ENCODE data around the gene GRID2.

The GRID2 gene

DNA sequence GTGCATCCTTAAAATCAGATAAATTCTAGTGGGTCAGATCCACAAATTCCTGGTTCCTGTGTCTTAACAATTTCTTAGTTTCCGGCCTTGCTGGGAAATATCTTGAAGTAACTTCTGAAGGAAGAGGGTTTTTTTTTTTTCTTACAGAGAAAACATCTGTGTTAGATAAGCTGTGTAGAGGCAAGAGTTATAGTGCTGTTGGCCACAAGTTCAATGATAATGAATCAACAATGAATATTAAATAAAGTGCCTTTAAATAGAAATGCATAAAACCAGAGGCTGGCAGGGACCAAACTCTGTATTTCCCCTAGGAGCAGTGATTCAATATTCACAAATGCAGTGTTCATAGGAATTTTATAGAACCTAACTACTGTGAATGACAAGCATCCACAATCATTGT, 812.9 kb downstream of the GRID2 start:
- no peak for DNase-seq

DNA sequence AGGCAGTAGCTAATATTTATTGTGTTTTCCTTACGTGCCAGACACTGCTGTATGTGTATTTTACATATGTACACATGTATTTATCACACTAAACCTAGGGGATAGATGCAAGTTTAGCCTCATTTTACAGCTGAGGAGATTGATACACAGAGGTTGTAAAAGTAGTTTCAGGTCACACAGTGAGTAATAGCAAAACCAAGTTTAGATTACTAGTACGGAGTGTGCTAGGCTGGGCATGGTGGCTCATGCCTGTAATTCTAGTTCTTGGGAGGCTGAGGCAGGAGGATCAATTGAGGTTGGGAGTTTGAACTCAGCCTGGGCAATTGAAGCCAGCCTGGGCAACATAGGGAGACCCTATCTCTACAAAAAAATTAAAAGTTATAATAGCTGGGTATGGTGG, 823.7 kb downstream of the GRID2 start:
- DNase-seq: no peak

DNA sequence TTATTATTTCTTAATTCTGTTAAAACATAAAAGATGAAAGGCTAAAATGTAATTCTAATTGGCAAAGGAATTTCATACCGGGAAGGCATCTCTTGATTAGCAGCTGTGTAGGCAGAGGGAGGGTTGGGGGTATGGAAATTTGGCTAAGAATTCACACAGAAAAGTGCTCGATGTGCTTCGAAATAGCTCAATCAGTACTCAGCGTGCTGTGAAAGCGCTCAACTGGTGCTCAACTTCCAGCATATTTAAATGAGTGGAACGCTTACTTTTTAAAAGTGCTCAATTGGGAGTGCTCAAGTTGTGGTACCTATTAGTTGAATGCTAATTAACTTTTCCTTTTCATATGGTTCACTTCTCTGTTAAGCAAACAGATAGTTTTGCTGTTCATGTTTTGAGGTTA, 828.9 kb downstream of the GRID2 start:
- DNase-seq: no peak

DNA sequence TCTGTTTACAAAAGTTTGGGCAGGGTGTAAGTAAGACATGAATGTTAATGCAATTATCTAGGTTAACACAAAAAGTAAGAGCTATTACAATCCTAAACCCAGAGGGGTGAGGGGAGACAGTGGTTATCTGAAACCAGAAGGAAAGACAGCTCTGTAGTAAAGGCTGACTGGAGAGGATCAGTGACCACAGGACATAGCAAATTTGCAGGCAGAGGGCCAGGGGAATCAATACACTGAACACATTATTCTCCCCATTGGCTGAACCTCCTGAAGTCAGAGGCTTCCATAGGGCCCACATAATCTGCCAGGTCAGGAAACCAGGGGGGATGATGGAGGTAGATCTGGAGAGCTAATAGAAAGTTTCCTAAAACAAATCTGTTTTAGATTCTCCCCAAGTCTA, 835.4 kb downstream of the GRID2 start:
- DNase-seq: no peak

DNA sequence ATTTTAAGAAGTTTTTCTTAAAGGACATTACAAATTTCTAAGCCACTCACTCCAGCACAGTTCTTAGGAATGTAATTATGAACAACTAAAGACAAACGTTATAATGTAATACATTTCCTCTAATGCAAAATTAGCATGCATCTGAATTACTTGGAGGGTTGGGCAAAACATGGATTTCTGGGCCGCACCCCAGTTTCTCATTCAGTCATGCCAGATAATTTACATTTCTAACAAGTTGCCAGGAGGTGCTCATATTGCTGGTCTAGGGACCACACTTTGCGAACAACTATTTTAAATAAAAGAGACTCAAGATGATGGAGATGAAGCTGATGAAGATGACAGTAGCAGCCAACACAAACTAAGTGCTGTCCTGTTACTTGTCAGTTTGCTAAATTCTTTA, 840.1 kb downstream of the GRID2 start:
- DNase-seq: no peak

DNA sequence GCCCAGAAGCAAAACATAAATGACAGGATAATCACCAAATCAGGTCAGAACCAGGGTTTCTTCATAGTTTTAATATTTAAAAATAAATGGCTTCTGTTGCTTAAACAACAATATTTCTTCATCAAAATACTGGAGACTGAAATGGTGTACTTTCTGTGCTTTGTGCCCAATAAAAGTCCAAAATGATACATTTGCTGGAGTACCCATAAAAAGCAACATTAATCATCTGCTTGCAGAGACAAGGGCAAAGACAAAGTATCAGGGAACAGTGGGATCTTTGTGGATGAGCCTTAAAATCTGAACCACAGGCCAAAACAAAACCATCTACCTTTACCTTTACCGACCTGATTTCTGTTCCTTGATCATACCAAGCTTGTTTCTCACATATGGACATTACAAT, 840.9 kb downstream of the GRID2 start:
- no peak for DNase-seq

DNA sequence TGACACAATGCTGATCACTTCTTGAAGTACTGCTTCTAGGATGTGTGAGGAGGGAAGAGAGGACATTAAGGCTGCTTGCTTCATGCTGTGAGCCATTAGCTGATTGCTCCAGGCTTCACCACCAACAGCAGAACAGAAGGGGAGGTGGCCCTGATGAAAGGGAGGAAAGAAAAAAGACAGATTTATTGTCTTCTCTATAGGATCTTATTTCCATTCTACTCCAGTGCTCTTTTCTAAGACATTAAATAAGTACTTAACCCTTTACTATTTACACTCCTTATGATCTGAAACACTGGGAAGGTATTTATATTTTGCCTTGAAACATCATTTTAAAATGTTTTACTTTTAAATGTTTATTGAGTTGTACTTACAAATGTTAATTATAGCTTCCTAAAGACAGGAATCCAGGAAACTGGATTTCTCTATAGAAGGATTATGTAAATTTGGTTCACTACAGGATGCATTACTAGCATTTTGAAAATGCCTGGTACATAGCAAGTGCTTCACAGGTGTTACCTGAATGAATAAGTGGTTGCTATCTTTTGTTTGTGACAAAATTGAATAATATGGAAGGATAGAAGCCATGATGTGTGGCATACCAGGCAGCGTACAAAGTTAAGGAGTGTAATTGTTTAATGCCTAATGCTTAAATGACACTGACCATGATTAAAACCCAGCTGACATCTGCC, 843.9 kb downstream of the GRID2 start:
- no peak for DNase-seq

DNA sequence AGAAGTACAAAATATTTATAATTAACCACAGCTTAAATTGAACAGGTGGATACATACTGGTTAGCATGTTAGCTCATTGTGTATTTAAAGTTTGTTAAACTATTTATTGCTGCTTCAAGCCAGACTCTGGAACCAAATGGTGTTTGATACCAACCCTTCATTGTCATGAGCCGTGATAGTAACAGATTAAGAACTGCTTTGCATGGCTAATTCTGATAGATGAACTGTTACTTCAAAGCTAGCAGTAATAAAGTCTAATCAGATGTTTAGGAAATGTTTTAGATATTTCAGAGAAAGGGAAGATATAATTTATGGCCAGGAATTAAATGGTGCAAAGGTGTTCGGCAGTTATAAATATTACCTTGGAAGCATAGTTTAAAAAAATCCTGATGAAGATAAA, 848.7 kb downstream of the GRID2 start:
- DNase-seq: no peak

DNA sequence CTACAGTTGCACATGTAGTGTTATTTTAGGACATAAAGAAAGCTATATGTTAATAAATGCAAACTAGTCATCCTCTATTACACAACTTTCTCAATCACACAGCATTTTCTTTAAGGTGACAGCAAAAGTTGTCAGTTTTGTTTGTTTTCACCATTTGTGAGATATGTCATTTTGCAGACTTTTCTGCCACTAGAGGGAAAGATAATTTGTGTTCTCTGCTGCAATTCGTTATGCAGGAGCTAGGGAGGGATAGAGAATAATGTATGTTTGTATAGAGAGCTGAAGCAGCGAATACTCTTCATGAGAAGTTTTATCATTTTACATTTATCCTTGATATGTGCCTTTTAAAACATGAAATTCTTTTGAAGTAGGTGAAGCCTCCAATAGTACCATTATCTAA, 854.2 kb downstream of the GRID2 start:
- DNase-seq: no peak

DNA sequence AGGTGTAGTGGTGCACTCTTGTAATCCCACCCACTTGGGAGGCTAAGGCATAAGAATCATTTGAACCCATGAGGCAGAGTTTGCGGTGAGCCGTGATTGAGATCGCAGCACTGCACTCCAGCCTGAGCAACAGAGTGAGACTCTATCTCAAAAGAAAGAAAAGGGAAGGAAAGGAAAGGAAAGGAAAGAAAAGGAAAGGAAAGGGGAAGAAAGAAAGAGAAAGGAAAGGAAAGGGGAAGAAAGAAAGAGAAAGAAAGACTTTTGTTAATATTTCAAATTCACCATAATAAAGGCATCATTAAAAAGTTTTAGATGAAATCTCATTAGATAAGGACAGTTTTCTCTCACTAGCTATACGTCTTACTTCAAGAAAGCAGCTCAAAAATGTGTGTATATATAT, 864.3 kb downstream of the GRID2 start:
- DNase-seq: no peak

DNA sequence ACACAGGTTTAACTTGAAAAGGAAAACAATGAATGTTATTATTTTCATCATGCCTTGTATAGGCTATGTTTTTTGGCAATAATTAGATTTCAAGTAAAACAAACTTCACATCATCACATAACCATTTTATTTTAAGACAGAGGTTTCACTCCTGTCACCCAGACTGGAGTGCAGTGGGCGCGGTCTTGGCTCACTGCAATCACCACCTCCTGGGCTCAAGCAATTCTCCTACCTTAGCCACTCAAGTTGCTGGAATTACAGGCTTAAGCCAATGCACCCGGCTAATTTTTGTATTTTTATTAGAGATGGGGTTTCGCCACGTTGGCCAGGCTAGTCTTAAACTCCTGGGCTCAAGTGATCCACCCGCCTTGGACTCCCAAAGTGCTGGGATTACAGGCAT, 866.2 kb downstream of the GRID2 start:
- no peak for DNase-seq

DNA sequence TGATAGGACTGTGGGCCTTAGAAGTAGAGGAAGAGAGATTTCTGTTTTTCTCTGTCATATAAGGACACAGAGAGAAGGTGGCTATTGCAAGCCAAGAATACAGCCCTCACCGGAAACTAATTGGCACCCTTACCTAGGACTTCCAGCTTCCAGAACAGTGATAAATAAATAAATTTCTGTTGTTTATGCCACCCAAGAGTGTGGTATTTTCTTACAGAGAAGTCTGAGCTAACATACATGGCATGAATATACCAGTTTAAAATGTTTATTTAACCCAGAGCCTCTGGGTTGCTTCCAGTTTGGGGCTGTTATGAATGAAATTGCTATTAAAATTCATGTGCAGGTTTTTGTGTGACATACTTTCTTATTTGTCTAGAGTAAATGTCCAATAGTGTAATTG, 870.8 kb downstream of the GRID2 start:
- DNase-seq: no peak

DNA sequence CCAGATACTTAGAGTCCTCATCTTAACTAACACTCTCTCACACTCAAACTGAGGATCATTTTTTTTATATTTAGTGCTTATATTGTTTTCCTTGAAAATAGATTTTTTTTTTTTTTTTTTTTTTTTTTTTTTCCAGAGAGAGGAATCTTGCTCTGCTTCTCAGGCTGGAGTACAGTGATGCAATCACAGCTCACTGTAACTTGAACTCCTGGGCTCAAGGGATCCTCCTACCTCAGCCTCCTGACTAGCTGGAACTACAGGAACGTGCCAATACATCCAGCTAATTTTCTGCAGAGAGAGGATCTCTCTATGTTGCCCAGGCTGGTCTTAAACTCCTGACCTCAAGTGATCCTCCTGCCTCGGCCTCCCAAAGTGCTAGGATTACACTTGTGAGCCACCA, 874.5 kb downstream of the GRID2 start:
- DNase-seq: no peak

DNA sequence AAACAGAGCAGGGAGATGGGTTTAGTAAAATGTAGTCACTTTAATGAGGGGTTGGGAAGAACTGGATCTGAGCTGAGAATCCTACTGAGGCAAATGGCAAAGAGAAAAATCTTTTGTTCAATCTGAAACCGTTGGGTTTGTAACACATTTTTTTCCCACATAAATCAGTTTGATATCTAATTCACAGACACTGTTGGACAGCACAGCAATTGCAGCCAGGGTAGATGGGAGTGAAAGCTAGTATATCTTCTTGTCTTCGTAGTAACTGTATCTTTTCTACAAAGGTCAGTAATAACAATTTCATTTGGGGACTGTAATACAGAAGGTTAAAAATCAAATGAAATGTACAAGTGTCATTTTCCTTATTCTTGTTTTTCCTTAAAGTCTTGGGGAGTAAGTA, 875.3 kb downstream of the GRID2 start:
- DNase-seq: no peak

DNA sequence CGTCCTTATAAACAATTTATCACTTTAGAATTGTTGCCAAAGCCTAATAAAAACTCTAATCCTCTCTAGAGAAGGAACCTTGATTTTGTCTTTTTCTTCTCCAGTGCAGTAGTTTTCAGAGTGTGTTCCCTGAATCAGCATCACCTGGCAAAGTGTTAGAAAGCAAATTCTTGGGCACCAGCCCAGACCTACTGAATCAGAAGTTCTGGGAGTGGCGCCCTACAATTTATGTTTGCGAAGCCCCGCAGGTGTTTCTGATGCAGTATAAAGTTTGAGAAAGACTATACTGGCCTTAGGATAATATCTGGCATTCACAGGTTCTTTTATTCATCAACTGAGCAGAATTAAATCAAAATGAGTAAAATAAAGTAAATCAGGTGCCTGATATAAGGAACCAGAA, 879.0 kb downstream of the GRID2 start:
- DNase-seq: no peak

DNA sequence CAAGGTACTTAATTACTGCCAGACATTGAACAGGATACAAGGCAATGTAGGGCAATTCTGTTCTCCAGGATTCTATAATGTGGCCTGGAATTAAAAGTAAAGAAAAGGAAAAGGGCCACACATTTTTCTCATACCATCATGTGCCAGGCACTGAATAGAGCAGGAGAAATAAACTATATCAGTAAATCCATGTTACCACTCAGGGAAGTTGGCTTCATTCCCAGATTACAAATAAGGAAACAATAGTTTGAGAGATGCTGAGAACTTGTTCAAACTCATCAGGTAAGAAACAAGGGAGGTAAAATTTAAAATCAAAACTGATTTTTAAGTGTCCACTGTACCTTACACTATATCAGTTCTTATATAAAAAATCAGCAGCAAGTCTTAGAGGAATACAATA, 879.8 kb downstream of the GRID2 start:
- no peak for DNase-seq

DNA sequence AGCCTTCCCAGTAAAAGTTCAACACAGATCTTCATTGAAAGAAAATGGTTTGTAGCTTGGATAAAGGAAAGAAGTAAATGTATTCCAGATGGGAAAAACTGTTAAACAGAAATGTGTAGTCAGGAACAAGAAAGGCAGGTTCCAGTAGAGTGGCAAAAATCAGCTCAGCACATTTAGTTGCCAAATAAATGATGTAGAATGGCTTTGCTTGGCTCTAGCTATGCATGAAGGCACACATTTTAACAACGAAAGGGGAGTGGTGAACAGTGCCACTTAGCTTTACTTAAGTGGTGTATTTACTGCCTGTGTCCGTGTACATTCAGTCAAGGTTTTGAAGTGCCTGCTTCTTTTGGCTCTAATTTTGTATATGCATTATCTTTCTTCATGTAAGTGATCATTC, 880.3 kb downstream of the GRID2 start:
- DNase-seq: no peak

DNA sequence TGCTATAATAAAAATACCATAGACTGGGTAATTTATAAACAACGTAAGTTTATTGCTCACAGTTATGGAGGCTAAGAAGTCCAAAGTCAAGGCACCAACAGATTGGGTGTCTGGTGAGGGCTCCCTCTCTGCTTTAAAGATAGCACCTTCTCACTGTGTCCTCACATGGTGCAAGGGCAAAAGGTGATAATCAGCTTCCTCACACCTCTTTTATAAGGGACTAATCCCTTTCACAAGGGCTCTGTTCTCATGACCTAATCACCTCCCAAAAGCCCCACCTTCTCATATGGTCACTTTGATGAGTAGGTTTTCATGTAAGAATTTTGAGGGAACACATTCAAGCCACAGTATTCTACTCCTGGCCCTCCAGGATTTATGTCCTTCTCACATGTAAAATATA, 883.1 kb downstream of the GRID2 start:
- DNase-seq: no peak

DNA sequence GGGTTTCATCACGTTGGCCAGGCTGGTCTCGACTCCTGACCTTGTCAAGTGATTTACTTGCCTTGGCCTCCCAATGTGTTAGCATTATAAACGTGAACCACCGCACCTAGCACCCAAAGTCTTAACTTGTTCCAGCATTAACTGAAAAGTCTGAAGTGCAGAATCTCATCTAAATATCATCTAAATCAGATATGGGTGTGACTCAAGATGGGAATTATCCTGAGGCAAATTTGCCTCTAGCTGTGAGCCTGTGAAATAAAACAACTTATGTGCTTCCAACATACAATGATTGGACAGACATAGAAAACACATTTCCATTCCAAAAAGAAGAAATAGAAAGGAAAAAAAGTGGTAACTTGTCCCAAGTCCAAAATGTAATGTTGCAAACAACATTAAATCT, 883.7 kb downstream of the GRID2 start:
- no peak for DNase-seq

DNA sequence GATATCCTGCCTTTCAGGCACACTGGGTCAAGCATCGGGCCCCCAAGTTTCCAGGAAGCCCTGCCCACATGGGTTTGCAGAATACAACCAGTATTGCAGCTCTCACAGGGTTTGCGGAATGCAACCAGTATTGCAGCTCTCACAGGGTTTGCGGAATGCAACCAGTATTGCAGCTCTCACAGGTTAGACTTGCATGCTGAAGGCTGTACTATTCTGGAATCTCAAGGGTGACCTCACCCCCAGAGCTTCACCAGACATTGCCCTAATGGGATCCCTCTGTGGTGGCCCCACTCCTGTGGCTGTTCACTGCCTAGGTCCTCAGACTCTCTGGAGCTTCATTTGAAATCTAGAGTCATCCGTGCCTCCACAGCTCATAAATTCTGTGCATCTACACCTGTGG, 884.1 kb downstream of the GRID2 start:
- no peak for DNase-seq

DNA sequence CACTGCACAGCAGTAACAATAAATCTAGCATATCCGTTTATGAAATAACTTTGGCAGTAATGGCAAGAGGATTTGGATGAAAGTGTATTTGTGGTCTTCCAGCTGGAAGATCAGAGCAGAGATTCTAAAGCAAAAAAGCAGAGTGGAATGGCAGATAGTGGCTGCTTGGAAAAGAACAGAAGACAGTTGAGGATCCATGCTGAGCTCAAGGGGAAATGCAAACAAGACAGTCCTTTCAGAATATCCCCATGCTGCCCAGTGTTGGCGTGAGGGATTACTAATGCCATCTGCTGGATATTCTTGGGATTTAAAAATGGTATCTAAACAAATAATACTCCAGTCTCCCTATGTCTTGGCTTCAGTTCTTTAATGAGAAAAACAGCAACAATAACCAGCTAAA, 895.7 kb downstream of the GRID2 start:
- no peak for DNase-seq

DNA sequence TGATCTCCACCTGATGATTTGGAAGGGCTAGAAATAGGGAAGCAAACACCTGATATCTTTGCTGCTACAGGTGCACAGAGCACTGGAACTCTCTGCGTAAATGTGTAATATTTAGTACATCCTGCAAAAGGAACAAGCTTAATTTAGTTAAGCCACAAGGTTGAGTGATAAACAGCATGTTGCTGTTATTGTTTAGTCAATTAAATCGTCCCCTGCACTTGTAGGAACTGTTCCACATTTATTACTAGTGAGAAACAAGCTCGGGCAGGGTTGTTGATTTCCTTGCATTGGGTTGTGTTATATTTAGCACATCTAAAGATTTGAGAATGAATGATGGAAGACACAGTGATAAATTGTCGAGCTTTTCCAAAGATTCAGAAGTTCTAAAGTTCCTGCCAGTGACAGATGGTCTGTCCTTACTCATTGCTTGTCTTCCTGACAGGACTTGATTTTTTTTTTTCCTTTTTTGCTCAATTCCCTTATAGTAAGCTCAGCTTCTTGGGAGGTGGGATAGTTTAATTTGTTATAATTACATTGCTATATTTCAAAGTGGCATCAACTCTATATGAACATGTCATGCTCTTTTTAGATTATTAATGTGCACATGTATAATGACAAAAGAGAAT, 897.8 kb downstream of the GRID2 start:
- no peak for DNase-seq

DNA sequence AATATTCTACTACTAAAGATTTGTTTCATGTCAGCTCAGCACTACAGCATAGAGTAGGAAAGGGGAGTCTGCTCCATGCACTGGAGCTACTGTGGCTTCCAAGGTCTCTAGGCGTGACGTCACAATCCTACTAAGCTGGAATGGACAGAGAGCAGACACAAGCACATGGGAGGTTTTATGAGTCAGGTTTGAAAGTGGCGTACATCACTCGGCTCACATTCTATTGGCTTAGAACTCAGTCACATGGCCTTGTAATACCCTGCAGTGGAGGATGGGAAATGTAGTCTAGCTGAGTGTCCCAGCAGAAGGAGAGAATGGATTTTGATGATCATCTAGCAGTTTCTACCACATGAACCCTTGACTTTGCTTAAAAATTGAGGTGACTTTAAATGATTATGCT, 899.9 kb downstream of the GRID2 start:
- no peak for DNase-seq

DNA sequence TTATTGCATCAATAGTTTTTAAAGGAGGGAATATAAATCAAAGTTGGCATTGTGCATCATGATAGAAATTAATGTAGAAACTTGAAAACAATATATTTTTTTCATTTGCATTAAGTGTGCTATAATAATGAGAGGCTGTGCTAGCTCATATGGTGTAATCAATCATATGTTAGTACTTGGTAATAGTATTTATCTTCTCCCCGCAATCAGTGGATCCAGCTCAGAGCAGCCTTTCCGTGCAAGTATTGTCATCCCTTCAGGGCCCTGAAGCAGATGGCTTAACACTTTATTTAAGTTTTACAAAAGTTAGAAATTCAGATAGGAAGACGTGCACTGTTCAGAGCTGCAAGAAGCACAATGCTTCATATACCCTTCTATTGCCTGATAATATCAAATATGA, 908.5 kb downstream of the GRID2 start:
- DNase-seq: no peak

DNA sequence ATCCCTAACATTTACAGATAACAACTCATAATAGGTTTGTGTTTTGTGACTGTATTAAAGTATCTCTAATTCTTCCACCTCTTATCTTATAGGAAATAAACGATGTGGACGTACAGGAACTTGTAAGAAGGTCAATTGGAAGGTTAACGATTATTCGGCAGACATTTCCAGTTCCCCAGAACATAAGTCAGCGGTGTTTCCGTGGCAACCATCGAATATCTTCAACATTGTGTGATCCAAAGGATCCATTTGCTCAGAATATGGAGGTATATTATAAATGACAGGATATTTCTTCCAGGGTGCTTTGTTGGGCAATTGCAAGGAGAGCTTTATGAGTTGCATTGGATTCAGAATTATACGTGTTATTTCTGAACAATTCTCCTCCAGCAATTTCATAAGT, 912.9 kb downstream of the GRID2 start:
- no peak for DNase-seq

Measured in central memory CD4-positive, alpha-beta T cell (primary cell).